HUDEP-2 (cell line): Measurements from ENCODE around the gene CLEC20A.

Experiments
- DNase-seq, 76 experiments: peaks; one replicate each; lab custom pipeline; 2025; ENCODE audit not compliant: unreplicated experiment in 76 of 76; lab: John Stamatoyannopoulos, UW

CLEC20A gene

DNA sequence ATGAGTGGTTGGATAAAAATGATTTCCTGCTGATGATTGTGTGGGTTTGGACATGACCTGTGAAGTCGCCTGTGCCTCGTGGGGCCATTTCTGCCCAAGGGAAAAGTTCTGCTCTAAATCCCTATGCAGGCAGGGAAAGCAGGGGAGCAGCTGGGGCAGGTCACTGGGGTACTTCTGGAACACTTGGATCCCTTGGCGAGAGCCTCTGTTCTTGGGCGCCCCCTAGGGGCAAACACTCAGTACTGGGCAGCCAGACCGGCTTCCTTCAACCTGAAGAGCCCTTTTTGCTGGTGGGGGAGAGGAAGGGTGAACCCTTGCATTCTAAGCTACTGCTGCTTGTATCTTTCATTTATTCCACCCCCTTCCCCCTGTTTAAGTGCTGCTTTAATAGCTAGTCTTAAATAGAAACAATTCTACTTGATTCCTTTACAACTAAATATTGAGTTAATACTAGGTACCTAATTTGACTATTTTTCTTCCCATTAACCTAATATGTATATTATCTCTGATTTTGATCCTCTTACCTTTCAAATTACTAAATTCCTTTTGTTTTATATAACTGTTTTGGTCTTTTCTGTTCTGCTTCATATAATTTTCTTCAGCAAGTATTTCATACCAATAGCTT is 5.1 kb upstream of the CLEC20A start:
- peak in 63 of 76 experiments; percentile 2 to 77 (median 43) for DNase-seq

DNA sequence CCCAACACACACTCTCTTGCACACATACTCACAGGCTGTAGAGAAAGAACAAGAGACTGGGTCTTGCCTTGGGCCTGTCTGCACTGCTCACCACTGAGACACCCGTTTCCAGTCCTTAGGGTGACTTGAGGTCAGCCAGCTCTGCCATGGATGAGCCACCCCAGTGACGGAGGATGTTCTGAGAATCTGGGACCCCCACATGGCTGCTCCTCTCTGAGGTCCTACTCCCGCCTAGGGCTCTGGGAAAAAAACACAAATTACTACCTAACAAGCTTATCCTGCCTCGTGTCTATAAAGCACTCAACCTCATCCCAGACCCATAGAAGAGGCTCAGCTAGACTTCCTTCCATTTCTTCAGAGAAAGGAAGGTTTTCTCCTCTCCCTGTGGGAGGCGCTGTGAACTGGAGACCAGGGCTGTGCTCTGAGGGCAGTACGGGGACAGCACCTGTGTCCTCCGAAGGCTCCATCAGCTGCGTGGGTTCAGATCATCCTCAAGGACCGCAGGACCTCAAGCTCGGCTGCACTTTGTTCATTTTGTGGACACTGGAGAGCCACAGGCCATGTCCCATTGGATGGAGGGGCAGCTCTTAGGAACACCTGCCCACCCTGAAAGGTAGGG is 4.3 kb upstream of the CLEC20A start:
- no peak for DNase-seq

DNA sequence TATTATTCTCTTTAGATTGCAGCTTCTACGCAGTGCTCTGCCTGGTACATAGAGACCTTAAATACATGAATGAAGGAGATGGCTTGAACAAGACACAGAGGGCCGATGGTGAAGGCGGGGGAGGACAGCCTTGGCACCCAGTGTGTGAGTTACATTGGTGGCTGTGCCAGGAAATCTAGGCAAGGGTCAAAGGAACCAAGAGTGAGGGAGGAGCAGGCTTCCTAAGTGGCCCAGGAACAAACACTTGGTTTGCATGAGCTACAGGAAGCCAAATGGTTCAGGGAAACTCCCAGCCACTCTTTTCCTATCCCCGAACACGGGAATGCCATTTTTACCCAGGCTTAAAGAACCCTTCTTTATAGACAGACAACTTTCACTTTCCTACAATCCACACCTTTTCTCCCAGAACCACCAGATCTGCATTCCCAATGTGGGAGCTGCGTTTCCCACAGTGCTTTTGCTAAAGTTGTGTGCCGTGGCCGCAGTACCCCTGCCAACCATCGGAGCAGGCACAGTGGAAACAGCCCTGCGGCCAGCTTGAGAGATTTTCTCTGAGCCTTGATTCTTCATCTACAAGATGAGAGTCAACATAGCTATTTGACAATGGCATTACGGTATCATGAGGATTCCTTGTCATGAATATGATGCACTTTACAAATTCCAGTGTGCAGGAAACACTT is 3.5 kb upstream of the CLEC20A start:
- DNase-seq = no peak

DNA sequence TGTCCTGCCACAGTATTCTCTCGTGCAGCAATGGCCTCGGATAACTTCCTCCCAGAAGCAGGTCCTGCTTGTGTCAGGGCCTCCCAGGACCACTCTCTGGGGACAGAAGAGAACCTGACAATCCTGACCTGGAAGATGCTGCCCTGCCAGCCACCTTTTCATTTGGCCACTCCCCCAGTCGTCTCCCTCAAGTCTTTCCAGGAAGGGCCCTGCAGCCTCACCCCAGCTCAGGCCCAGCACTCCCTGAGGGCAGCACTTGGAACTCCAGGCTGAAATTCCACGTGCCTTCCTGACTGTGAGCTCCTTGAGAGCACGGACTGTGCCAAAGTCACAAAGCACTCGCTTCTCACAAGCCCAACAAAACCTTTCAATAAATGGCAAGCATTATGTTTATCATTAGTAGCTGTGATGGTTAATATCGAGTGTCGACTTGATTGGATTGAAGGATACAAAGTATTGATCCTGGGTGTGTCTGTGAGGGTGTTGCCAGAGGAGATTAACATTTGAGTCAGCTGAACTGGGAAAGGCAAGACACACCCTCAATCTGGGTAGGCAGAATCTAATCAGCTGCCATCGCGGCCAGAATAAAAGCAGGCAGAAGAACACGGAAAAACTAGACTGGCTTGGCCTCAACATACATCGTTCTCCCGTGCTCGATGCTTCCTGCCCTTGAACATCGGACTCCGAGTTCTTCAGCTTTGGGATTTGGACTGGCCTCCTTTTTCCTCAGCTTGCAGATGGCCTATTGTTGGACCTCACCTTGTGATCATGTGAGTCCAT is 2.3 kb upstream of the CLEC20A start:
- DNase-seq = no peak

DNA sequence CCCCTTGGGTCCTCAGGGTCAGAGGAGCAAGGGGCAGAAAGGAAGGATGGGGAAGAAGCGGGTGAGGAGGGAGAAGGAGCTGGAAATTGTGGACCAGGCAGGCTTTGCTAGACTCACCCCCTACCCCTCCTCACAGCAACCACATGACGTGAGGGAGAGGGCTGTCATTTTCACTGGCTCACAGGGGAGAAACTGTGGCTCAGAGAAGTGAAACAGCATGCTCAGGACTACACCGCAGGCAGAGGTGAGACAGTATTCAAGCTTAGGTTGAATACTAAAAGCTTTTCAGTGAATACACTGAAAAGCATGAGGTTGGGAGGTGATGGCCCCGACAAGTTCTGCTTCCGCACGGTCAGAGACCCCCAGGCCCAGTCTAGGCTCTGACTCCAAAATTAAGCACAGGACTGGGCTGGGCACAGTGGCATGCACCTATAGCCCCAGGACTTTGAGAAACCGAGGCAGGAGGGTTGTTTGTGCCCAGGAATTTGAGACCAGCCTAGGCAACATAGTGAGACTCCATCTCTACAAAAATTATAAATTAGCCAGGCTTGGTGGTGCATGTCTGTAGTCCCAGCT is 1.2 kb upstream of the CLEC20A start:
- DNase-seq = no peak

DNA sequence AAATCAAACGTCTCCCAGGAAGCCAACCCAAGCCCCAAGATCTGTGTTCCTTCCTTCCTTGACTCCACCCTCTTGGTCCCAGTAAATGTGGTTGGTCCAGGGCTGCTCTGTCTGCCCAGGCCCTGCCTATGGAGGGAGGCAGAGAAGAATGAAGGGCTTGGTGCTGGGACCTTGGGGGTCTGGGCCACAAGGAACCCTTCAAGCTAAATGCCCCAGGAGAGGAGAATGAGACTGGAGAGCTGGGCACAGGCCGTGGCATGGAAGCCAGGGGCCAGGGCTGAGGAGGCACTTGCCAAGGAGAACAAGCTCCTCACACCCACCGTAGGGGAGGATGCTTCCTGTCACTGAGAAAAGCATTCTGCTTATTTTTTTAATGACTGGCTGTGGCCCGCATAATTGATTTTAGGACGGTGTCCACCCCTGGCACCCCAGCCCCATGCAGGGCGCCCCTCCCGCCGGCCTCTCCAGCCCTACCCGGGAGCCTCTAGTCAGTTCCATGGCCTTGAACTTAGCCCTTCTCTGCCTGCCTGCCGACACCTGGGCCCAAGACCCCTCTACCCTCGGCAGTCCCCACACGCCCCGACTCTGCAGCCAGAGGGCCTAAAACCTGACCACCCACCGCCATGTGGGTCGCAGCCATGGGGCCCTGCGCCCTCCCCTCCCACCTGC is 889 bp downstream of the CLEC20A start:
- no peak for DNase-seq

DNA sequence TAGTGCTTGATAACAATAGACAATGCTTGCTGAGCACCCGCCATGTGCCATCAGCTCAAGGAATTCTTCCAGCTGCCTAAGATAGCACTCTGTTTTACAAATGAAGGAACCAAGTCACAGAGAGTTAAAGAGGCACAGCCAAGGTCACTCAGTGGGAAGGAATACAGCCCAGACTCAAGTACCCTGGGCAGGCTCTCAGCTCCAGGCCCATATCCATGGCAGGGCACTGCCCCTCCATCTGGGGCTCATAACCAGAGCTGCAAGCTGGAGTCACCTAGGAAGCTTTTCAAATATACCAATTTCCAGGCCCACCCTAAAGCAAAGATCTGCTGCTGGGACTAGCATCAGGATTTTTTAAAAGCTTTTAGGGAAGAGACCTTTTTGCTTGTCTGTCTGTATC is 1.6 kb downstream of the CLEC20A start:
- DNase-seq = no peak

DNA sequence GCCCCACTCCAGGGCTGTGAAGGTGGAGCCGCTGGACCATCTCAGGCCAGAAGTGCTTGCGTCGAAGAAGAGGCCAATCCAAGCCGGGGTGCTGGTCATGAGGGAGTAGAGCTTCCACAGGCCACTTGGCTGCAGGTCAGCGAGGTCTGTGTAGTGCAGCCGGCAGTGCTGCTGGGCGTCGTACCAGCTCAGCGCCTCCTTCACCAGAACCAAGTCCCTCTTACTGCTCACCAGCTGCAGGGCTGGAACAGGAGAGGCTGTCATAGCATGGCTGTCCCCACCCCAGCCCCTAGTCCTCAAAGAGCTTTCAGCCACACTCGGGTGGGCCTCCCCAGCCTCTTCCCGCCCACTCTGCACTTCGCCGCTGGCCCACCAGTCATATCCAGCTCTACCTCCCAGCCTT is 2.2 kb downstream of the CLEC20A start:
- no peak for DNase-seq

GRCh38 chr1:178493301-178493741 is 3.4 kb downstream of the CLEC20A start:
- DNase-seq = no peak

DNA sequence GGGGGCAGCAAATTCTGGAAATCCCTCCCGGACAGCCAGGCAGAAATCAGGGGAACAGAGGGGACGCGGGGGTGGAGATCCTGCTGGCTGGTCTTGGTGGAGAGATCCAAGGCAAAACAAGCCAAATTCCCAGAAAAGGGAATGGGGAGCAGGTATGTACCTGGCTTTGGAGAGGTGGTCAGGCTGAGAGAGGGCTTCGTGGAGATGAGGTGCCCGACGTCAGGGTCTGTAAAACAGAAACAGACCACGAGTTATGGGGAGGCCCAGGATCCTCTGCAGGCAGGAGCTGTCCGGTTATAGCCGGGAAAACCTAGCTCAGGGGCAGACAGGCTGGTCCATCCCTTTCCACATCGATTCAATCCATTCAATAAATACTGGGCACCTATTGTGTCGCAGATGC is 4.4 kb downstream of the CLEC20A start:
- no peak for DNase-seq

DNA sequence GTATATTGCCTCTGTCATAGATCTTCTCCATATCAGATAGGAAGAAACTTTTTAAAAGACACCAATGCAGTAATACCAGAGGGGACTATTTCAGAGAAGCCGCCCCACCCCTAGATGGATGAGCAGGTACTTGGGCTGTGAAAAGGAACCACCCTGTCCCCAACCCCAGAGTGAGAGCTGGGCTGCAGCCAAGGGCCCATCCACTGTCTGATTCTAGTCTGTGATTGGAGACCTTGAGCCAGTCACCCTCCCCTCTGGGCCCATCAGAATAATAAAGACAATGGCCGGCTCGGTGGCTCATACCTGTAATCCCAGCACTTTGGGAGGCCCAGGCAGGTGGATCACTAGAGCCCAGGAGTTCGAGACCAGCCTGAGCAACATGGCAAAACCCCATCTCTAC is 5.0 kb downstream of the CLEC20A start:
- no peak for DNase-seq

DNA sequence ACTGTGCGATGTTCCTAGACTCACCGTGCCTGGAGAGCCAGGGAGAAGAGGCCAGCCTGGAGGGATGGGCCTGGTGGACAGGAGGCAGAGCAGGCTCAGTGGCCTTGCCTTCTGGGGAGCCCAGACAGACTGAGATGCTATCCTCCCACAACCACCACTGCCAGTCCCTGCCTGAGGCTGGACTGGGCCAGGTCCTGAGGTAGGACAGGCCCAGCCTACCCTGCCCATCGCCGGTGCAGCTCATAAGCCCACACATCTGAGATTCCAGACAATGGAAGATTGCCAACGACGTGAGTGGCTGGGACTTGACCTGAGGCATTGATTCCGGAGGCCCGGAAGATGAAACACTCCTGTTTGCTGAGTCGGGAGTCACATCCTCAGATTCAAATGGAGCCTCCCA is 5.8 kb downstream of the CLEC20A start:
- no peak for DNase-seq

GRCh38 chr1:178490136-178490535 is 6.6 kb downstream of the CLEC20A start:
- no peak for DNase-seq

DNA sequence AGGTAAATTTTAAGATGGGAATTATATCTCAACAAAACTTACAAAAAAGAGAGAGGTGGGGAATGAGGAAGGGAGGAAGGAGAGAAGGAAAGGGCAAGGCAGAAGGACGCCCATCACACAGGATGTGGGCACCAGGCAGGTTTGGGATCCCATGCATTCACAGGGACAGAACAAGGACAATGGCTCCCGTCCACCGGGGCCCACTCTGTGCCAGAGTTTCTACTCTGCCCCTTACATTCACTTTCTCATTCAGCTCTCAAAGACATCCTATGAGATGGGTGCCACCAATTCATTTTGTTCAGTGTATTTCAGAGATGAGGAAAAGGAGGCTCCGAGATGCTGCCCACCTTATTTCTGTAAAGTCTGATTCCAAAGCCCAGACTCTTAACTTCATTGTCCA is 7.4 kb downstream of the CLEC20A start:
- DNase-seq = no peak

DNA sequence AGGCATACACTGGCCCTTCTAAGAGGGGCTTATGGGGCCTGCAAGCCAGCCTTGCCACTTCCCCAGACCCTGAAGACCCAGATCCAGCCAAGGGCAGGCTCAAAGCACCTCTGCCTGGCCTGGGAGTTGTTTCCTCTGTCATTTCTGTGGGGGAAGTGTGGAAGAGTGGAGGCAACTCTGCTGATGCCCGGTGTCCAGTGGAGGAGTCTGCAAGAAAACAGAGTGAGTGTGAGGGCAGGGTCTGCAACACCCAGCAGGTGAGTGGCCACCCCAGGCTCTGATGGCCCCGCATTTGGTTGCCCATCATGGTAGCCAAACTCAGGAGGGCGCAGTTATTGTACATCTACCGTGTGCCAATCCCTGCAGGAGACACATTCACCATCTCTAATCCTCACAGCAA is 8.4 kb downstream of the CLEC20A start:
- no peak for DNase-seq

DNA sequence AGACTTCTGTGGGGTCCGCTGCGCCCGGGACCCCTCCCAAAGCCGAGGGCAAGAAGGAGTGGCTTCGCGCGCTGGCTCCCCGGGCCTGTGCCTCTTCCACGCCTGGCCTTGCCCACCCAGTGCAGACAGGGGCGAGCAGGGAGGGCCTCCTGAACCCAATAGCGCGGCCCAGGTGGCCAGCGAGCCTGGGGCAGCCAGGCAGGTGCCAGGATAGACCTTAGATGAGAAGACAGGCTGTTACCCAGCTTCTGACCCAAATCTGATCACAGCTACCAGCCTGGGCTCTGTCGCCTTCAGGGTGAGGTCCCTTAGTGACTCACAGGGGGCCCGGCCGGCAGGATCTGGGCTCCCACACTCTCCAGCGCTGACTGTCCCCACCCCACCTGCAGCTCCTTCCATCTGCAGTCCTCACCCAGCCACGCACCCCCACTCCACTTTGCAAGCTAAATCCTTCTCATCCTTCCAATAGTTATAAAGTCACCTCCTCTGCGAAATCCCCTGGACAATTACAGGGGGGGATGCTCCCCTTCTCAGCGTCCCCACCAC is 9.6 kb downstream of the CLEC20A start:
- no peak for DNase-seq

GRCh38 chr1:178486100-178487069 is 10.4 kb downstream of the CLEC20A start:
- DNase-seq = no peak

GRCh38 chr1:178485541-178485981 is 11.2 kb downstream of the CLEC20A start:
- no peak for DNase-seq

DNA sequence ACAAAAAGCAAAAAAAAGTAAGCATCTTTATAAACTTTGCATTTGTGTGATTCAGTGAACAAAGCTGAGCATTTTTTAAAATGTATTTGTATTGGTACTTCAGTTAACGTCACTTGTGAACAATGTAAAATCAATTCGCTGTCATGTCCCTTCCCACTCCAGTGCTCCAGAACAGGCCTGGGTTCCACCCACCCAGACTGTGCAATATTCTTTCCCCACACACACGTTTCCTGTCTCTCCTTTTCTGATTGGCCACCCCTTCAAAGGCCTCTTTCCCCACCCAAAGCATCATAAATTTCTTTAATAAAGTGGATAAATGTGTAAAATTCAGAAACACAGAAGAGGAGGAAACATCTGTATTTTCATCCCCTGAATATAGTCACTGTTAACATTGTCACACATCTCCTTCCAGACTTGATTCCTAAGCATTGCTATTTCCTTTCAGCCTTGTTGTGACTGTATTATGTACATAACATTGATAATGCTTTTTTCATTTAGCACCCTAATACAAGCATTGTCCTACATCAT is 12.0 kb downstream of the CLEC20A start:
- no peak for DNase-seq
